GM19043 (cell line): ENCODE measurements around the gene NHSL1.

Source experiments
- ATAC-seq: cut with Tn5 transposase; IDR thresholded peaks from one replicate; pipeline ENCODE4 v1.9.1; 2021; ENCODE audit warnings: low read depth; ENCODE audit not compliant: unreplicated experiment

The NHSL1 gene

GRCh38 chr6:138525355-138525754 is 26.1 kb upstream of the NHSL1 start:
- ATAC-seq = no peak

GRCh38 chr6:138524526-138524925 is 25.2 kb upstream of the NHSL1 start:
- no peak for ATAC-seq

- ATAC-seq = no peak
Observed at GRCh38 chr6:138523347-138524210, 24.3 kb upstream of the NHSL1 start.

DNA sequence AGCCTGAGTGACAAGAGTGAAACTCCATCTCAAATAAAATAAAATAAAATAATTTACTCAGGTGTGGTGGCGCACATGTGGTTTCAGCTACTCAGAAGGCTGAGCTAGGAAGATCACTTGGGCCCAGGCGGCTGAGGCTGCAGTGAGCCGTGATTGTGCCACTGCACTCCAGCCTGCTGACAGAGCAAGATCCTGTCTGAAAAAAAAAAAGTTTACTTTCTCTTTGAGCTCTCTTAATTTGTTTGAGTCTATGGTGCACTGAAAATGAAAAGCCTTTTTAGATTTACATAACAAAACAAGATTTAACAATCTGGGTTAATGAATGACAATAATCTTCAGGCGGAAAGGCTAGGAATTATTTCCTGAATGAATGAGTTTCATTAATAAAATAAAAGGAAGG is 23.3 kb upstream of the NHSL1 start:
- no peak for ATAC-seq

DNA sequence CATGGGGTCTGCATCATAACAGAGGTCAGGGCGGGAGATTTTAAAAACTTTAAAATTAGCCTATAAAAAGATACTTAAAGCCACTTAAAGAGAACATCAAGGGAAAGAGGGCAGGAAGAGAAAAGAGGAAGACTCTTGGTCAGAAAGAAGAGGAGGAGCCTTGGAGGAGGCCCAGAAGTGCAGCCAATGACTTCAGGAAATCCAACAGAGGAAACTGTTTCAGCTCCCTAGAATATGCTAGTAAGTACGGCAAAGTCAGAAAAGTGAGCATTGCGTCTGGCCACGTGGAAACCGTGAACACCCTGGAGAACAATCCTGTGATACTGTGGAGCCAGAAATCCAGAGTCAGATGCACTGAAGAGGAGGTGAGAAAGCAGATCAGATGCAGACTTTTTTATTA is 22.5 kb upstream of the NHSL1 start:
- ATAC-seq = no peak

GRCh38 chr6:138520463-138520862 is 21.2 kb upstream of the NHSL1 start:
- ATAC-seq = no peak

GRCh38 chr6:138518054-138518453 is 18.8 kb upstream of the NHSL1 start:
- ATAC-seq = peak; percentile 45

DNA sequence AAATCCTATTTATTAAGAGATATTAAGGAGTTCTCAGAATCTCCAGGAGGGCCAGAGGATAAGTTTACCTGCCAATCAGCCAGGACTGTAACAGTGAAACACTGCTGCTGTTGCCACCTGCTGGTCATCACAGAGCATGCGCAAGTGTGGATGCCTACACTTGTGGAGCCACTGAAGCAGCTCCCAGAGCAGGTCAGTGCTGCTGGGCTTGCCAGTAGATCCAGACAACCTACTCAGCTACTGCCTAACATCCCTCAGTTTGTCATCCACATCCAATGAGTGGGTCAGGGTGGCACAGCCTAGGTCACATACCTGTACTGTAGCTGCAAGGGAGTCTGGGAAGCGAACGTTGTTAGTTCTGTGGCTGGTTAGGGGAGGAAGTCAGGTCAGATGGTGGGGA is 18.3 kb upstream of the NHSL1 start:
- peak; percentile 94 for ATAC-seq

DNA sequence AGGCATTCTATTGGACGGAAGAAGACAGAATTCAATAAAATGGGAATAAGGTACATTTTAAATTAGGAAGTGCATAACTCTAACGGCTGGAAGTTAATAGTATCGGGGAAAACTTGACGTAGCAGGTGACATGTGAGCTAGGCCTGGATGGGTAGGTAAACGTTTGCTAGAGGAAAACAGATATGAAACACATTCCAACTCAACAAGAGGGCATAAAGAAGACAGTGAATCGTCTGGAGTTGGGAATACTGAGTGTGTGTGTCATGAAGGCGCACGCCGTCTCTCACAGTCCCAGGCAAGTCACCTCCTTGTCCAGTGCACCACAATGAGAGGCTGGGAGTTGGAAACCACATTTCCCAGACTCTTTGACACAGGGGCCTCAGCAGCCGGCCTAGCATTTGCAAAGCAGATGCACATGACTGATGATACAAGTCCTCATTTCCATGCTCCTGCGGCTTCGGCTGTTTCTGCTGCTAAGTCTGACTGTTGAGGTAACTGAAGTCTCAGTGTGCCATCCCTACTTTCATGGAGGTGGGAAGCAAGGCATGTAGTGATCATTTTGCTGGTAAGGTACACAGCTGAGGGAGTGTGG is 16.5 kb upstream of the NHSL1 start:
- ATAC-seq = no peak

DNA sequence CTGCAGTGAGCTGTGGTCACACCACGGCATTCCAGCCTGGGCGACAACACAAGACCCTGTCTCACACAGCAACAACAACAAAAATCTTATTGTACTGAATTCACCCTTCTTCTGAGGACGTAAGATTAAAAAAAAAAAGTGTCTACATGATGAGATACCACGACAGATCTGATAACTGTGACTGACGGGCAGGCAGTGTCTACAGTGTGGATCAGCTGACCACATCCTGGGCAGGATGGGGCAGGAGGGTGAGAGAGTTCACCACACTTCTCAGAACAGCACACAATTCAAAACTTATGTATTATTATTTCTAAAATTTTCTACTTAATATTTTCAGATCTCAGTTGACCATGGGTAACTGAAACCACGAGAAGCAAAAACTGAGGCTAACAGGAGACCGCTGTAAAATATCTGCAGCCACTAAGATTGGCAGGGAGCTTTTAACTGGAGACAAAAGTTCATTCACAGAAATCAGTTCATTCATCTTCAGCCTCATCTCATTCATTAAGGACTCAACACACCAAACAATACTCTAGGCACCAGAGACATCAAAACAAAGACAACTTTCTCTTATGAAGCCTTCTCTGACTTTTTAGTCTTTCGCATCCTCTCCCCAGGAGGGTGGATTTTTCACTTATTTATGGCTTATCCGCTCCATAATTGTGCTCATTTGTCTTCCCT is 15.7 kb upstream of the NHSL1 start:
- ATAC-seq = no peak

GRCh38 chr6:138512609-138513008 is 13.3 kb upstream of the NHSL1 start:
- ATAC-seq = no peak

DNA sequence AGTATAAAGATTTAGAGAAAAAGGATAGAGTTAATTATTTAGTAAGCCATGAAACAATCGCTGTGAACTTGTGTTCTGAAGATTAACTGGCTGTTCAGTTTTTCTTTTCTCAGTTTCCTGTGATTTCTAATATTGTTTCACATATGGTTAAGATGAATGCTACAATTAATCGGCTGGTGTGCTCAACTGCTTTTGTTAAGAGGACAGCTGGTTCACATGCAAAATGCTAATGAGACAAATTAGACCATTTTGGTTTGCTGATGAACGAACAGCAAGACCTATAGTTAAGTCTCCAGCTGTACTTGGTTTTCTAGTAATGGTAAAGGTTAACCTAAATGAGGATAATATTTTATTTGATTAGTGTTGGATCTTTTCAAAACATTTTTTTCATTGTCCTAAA is 10.8 kb upstream of the NHSL1 start:
- no peak for ATAC-seq

DNA sequence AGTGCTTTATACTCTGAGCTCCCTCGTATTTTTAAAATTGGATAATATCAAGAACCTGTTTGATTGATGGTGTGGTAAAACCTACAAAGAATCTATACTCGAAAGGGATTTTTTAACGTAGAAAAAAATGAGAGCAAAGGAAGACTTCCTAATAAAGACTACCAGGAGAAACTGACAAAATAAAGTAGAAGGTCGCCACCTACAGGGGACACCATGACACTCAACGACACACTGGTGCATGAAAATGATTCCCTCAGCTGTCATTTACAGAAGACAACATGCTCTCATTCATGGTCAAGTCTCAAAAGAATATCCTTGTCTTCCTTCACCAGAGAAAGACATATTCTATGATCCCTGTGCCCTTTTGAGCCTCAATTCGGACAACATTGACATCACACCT is 10.1 kb upstream of the NHSL1 start:
- ATAC-seq = no peak

DNA sequence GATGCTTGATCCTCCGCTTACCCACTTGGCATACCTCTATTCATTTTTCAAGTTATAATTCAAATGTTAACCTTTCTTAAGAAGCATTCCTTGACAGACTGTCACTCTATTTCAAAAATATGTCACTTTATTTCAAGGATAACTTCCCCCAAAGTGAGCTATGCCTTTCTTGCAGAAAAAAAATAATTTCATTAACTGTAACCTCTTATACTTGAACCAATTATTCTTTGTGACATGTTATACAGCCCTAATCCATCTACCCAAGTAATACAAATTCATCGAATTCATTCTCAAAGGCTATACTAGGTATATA is 9.3 kb upstream of the NHSL1 start:
- ATAC-seq = no peak

DNA sequence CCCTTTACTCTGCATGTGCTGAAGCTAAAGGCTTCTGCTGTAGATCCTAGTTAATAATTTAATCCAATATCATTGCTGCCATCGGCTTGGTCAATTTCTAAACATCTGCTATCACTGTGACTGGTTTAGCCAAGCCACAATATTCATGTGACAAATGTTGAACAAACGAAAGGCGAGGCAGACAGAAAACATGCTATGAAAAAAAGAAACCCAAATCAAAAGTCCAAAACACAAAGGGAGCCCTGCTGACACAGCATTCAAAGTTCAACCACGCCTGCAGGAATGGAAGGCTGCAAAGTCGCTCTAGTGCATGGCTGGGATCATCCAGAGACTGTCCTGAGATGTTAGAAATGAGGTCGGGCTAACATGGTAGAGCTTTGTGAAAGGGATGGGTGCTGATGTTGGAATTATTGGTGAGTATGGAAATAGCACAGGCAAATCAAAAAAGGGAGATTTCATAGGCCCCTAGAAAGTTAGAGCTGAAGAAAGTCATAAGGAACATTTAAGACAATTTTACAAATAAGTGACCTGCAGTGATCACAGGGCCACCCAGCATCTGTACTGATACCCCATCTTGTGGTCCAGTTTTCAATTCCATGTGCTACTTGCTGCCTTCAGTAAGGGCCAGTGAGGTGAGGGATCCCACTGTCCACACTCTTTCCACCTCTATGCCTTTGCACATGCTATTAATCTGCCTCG is 8.8 kb upstream of the NHSL1 start:
- ATAC-seq = no peak

DNA sequence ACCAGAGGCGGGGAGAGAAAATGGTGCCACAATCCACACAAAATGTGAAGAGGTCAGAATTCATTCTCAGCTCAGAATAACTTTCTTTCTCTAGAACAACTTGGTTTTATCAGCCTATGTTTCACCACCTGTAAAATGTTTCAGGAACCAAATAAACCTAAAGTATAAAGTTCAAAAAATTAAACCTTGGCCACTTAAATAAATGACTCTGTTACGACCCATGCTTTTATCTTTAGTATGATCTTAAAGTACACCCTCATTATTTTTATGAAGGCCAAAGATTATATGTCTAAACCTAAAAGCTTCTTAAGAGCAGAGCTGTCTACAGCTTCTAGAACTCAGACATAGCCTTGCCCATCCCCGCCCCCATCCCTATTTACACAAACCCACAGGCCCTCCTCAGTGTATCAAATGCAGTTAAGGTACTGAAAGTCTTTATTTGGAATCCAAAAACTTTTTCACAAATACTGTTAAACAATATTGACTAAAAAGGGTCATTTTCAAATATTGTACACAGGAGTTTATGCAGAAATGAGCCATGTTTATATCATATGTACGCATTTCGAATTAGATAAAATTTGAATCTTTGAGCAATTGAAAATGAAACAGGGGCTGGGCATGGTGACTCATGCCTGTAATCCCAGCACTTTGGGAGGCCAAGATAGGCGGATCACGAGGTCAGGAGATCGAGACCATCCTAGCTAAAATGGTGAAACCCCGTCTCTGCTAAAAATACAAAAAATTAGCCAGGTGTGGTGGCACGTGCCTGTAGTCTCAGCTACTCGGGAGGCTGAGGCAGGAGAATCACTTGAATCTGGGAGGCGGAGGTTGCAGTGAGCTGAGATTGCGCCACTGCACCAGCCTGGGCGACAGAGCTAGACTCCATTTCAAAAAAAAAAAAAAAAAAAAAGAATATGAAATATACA is 5.7 kb upstream of the NHSL1 start:
- ATAC-seq = no peak

DNA sequence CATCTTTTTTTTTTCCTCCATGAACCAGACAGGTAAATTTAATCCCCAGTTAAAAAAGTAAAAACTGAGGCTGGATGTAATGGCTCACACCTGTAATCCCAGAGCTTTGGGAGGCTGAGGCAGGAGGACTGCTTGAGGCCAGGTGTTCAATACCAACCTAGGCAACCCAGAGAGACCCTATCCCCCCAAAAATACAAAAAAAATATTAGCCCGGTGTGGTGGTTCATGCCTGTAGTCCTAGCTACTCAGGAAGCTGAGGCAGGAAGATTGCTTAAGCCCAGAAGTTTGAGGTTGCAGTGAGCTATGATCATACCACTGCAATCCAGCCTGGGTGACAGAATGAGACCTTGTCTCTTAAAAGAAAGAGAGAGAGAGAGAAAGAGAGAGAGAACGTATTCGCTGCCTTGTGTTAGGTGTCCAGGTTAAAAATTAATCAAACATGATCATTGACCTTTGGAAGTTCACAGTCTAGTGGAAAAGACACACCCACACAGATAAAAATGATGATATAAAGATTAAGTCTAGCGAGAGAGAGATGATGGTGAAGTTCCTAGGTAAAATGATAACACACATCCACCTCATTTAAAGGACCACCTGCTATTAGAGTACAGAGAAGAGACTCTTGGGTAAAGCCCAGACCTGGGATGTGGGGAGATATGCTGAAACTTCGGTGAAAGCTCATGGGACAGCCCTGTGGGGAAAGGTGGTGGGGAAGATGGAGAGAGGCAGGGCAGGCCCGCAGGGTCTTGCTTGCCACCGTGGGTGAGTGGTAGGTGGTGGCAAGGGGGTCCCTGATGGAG is 4.8 kb upstream of the NHSL1 start:
- no peak for ATAC-seq

GRCh38 chr6:138502546-138502945 is 3.3 kb upstream of the NHSL1 start:
- no peak for ATAC-seq

DNA sequence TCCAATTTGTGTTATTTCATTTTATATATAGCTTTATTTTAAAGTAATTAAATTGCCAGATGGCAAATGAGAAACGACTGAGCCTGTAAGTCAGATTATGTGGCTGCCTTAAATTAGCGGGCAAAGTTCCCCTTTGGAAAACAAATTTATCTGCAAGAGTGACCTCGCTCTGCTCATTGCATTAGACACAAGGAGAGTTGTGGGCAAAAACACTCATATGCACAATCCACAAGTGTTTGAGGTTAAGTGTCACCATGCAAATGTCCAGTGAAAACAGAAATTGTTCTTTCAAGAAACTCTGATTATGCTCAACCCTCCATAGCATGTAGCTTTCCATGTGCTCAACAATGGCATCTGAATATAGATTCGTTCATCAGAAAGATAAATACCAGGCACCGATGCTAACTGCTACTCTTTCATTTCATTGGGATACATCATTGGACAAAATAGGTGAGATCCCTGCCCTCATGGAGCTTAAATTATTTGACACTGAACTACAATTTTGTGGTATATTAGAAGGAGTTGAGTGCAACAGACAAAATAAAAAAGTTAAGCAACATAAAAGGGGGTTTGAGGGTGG is 1.7 kb upstream of the NHSL1 start:
- ATAC-seq = no peak
